HepG2 (cell line): ENCODE measurements around the gene ZNF446. TPM values are rescaled to one million over a fixed set of nuclear protein-coding genes. Genes with fewer than 3 reads are reported as not detected.

Experiments
- CBX1 ChIP-seq: IDR thresholded peaks from one replicate; pipeline ENCODE4 v1.6.1; 2016; ENCODE audit warnings: antibody characterized with exemption, low read depth
- HDAC6 ChIP-seq: fragments of 200-600 bp; sonication (generic); IDR thresholded peaks from 2 replicates; pipeline ENCODE4 v1.7.0; 2017; ENCODE audit warnings: mild to moderate bottlenecking, antibody characterized with exemption, low read length, low read depth
- IKZF1 ChIP-seq: fragments of 450-650 bp; IDR thresholded peaks from 2 replicates; pipeline ENCODE4 v1.7.1; 2016
- JUNB ChIP-seq: sonication (generic); formaldehyde crosslinking; IDR thresholded peaks from 2 replicates; pipeline ENCODE4 v1.8.0; 2022; ENCODE audit warnings: missing genetic modification reagents, mild to moderate bottlenecking, borderline replicate concordance
- MAFF ChIP-seq: IDR thresholded peaks from 2 replicates; pipeline ENCODE4 v1.6.1; 2011; ENCODE audit warnings: low read depth, low read length, improper control_type of control experiment
- MYPOP ChIP-seq: sonication (generic); formaldehyde crosslinking; IDR thresholded peaks from 2 replicates; pipeline ENCODE4 v1.8.1; 2023; ENCODE audit warnings: mild to moderate bottlenecking, moderate library complexity, missing genetic modification reagents
- NFYB ChIP-seq: sonication (generic); formaldehyde crosslinking; IDR thresholded peaks from 2 replicates; pipeline ENCODE4 v1.4.0; 2020; ENCODE audit warnings: missing genetic modification reagents
- PATZ1 ChIP-seq: sonication (generic); formaldehyde crosslinking; IDR thresholded peaks from 2 replicates; pipeline ENCODE4 v1.4.0; 2020; ENCODE audit warnings: missing genetic modification reagents
- POLR2AphosphoS2 ChIP-seq: IDR thresholded peaks from 2 replicates; pipeline ENCODE4 v1.6.1; 2011; ENCODE audit warnings: low read depth, low read length, improper control_type of control experiment
- RXRA ChIP-seq: sonication (generic); formaldehyde crosslinking; IDR thresholded peaks from 2 replicates; pipeline ENCODE4 v1.5.1; 2020; ENCODE audit warnings: missing genetic modification reagents
- SALL1 ChIP-seq: sonication (generic); formaldehyde crosslinking; IDR thresholded peaks from 2 replicates; pipeline ENCODE4 v1.8.0; 2022; ENCODE audit warnings: mild to moderate bottlenecking, missing genetic modification reagents
- STAG1 ChIP-seq: sonication (generic); formaldehyde crosslinking; IDR thresholded peaks from 2 replicates; pipeline ENCODE4 v1.4.0; 2020; ENCODE audit warnings: missing genetic modification reagents
- TEAD3 ChIP-seq: optimal IDR thresholded peaks from 2 replicates; pipeline ENCODE3; 2016; ENCODE audit warnings: borderline replicate concordance
- THAP8 ChIP-seq: sonication (generic); formaldehyde crosslinking; IDR thresholded peaks from 2 replicates; pipeline ENCODE4 v1.5.1; 2020; ENCODE audit warnings: missing genetic modification reagents, mild to moderate bottlenecking, borderline replicate concordance
- ZNF230 ChIP-seq: sonication (generic); formaldehyde crosslinking; IDR thresholded peaks from 2 replicates; pipeline ENCODE4 v1.4.0; 2020; ENCODE audit warnings: mild to moderate bottlenecking, missing genetic modification reagents
- ZNF33B ChIP-seq: sonication (generic); formaldehyde crosslinking; IDR thresholded peaks from 2 replicates; pipeline ENCODE4 v1.5.1; 2020; ENCODE audit warnings: mild to moderate bottlenecking, missing genetic modification reagents
- ZNF34 ChIP-seq: sonication (generic); formaldehyde crosslinking; IDR thresholded peaks from 2 replicates; pipeline ENCODE4 v1.4.0; 2020; ENCODE audit warnings: mild to moderate bottlenecking, missing genetic modification reagents, borderline replicate concordance
- ZNF441 ChIP-seq: sonication (generic); formaldehyde crosslinking; IDR thresholded peaks from 2 replicates; pipeline ENCODE4 v1.7.0; 2021; ENCODE audit warnings: missing genetic modification reagents, borderline replicate concordance
- ZNF609 ChIP-seq: sonication (generic); formaldehyde crosslinking; IDR thresholded peaks from 2 replicates; pipeline ENCODE4 v1.4.0; 2020; ENCODE audit warnings: mild to moderate bottlenecking, missing genetic modification reagents, borderline replicate concordance
- ZSCAN29 ChIP-seq: sonication (generic); formaldehyde crosslinking; conservative IDR thresholded peaks from 2 replicates; pipeline ENCODE4 v1.4.0; 2020; ENCODE audit warnings: mild to moderate bottlenecking, missing genetic modification reagents
- polyA plus RNA-seq, 8 experiments: library from polyadenylated mRNA; depleted of rRNA in 3 of 8; stranded (reverse) in 7 of 8; unstranded in 1 of 8; fragments of >200 nt; fragmentation: Illumina TruSeq in 4 of 8; extraction: Trizol in 4 of 8; gene quantifications; 2 replicates each; pipeline versions ENCODE4 v1.2.1 to v1.2.3, GENCODE V29; 2011 to 2016; ENCODE audit warnings: low read depth in 4 of 8, missing spikeins in 1 of 8, mixed read lengths in 1 of 8; ENCODE audit not compliant: insufficient read depth in 1 of 8
- total RNA-seq, 5 experiments: library from RNA; depleted of rRNA; stranded (reverse); fragments of >200 nt; fragmentation: Illumina TruSeq; extraction: Trizol; gene quantifications; 2 replicates each; pipeline ENCODE4 v1.2.3, GENCODE V29; 2016; ENCODE audit warnings: low read depth in 1 of 5
- TF ChIP-seq, protein P1 (sequence below): IDR thresholded peaks from 2 replicates; pipeline ENCODE4 v1.6.1; 2018; ENCODE audit warnings: missing genetic modification reagents, mild to moderate bottlenecking, missing compliant biosample characterization

The ZNF446 gene
- total and polyA plus RNA-seq, 2 of the 13 experiments (the other 11 are each of a cell fraction or from before 2014, with no cell fraction given): 3.0 to 3.6 TPM

- TF ChIP-seq STAG1 (CRISPR knock-in tag) (no peak), TEAD3 (CRISPR knock-in tag) (peak; percentile 12), IKZF1 (no peak), MYPOP (CRISPR knock-in tag) (0 out of 2 replicates have a peak, but pooled peaks have one; percentile 15), NFYB (CRISPR knock-in tag) (no peak), ZNF230 (no peak), ZSCAN29 (CRISPR knock-in tag) (0 out of 2 replicates have a peak, but pooled peaks have one; percentile 52), ZNF441 (CRISPR knock-in tag) (peak; percentile 92), JUNB (CRISPR knock-in tag) (peak; percentile 74), SALL1 (CRISPR knock-in tag) (peak; percentile 23), PATZ1 (CRISPR knock-in tag) (peak; percentile 70), ZNF34 (no peak), HDAC6 (no peak), RXRA (peak; percentile 78; the same call in 1 of the 2 replicates), THAP8 (CRISPR knock-in tag) (no peak), CBX1 (no peak), ZNF609 (CRISPR knock-in tag) (no peak; the same call in 1 of the 2 replicates), ZNF33B (no peak), POLR2AphosphoS2 (no peak), MAFF (no peak)
- TF ChIP-seq, protein P1, sequence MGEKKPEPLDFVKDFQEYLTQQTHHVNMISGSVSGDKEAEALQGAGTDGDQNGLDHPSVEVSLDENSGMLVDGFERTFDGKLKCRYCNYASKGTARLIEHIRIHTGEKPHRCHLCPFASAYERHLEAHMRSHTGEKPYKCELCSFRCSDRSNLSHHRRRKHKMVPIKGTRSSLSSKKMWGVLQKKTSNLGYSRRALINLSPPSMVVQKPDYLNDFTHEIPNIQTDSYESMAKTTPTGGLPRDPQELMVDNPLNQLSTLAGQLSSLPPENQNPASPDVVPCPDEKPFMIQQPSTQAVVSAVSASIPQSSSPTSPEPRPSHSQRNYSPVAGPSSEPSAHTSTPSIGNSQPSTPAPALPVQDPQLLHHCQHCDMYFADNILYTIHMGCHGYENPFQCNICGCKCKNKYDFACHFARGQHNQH: no peak
Measured at GRCh38 chr19:58510084-58510862, 34.1 kb downstream of the ZNF446 start (continued).
